HPDE6-E6E7 (cell line): ENCODE data around the gene OR2V2.
"Not testable (repeated sequence)": the region's sequence is repeated elsewhere in the genome, so short reads cannot be mapped to it uniquely, and the experiment has no call there.

Experiments used
- DNase-seq: peaks from one replicate; pipeline ENCODE4 v3.0.0; 2011; ENCODE audit warnings: missing footprints; ENCODE audit errors: extremely low spot score

The OR2V2 gene

GRCh38 chr5:181169459-181170236 is 22.3 kb downstream of the OR2V2 start:
- not testable (repeated sequence) for DNase-seq

DNA sequence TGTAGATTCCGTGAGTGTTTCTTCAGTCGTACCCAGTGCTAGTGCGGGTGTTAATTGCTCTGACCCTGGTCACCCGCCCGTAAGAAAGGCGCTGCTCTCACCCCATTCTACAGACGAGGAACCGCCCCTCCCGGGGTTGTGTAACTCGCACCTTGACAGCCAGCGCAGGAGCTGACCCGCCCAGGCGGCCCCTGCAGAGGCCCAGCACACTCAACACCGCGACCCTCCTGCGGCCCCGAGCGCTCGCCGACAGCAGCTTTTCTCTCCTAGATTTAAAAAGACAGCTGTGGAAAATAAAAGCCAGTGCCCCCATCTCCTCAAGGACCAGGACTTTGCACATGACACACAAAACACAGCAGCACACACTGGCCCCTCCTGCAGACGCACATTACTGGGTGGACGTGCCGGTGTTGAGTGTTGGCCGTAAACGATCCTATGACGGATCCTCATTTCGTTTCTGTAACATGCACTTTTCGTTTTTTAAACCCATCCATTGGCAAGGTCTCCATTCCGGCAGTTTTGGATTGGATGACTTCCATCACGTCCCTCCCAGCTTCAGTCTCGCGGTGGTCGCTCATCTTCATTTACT is 22.9 kb downstream of the OR2V2 start:
- DNase-seq: no peak

- DNase-seq: no peak
These were observed 23.6 kb downstream of the OR2V2 start for GRCh38 chr5:181170996-181171395.

DNA sequence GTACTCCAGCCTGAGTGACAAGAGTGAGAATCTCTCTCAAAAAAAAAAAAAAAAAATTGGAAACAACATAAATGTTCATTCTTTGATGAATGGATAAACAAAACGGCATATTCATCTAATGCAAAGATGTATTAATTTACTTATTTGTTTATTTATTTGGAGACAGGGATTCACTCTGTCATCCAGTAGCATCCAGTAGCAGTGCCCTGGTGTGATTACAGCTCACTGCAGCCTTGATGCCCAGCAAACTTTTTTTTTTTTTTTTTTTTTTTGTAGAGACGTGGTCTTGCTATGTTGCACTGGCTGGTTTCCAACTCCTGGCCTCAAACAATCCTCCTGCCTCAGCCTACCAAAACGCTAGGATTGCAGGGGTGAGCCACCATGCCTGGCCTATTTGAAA is 24.4 kb downstream of the OR2V2 start:
- no peak for DNase-seq

- no peak for DNase-seq
These were observed 25.6 kb downstream of the OR2V2 start for GRCh38 chr5:181173027-181173419.

- no peak for DNase-seq
These were observed 26.3 kb downstream of the OR2V2 start for GRCh38 chr5:181173420-181174342.

- DNase-seq: no peak
These were observed 29.0 kb downstream of the OR2V2 start for GRCh38 chr5:181176254-181176952.

DNA sequence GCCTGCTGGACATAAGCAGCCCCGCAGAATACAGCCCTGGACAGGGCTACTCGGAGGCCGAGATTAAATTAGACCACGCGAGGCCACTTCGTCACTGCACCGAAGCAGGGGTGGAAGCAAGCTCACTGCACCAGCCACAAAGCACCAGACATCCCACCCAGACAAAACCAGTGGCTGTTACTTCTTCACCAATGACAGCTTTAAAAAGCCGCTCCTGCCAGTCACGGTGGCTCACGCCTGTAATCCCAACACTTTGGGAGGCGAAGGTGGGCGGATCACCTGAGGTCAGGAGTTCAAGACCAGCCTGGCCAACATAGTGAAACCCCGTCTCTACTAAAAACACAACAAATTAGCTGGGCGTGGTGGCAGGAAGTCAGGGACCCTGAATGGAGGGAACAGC is 30.2 kb downstream of the OR2V2 start:
- DNase-seq: not testable (repeated sequence)

DNA sequence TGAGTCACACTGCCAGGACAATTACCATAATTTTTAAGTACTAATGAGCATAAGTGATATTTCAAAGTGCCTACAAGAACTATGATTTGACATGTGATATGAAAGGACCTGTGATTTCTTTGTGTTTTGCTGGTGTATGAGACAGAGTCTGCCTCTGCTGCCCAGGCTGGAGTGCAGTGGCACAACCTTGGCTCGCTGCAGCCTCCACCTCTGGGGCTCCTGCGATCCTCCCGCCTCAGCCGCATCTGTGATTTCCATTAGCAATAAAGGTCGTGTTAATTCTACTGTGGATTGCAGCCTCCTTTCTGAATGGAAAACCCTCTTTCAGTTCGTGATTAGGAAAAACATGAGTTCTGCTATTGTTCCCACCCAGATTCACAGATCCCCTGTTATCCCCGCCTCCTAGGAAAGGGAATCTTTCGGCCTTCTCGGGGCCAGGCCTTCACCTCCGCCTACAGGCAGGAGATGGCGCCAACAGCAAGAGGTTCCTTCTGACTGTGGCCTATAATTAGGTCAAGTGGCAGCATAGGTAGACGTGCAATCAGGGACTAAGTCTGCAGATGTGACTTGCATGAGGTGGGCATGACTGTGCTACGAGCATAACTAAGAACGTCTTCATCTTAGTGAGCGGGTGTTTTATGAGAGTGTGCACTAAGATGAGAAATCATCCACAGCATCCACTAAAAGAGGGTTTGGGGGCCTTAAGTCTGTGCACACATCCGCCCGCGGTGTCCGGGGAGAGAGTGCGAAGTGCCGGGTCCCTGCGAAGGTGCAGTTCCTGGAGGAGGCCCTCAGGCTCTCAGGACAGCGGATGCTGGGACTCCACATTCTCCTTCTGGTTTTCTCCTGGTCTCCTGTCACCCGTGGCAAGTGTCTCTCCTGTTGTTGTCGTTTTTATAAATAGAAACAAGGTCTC is 34.5 kb downstream of the OR2V2 start:
- DNase-seq: no peak

DNA sequence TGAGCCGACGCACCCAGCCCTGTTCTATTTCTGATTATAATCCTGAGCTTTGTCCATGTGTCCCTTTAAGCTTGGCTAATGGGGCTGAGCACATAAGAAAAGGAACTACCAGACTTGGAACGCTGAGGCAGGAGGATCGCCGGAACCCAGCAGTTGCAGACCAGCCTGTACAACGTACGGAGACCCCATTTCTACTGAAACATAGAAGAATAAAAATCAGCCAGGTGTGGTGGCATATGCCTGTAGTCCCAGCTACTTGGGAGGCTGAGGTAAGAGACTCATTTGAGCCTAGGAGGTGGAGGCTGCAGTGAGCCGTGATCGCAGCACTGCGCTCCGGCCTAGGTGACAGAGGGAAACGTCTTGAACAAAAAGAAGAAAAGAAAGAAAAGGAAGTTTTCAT is 35.3 kb downstream of the OR2V2 start:
- DNase-seq: no peak

GRCh38 chr5:181184845-181185216 is 37.4 kb downstream of the OR2V2 start:
- no peak for DNase-seq

DNA sequence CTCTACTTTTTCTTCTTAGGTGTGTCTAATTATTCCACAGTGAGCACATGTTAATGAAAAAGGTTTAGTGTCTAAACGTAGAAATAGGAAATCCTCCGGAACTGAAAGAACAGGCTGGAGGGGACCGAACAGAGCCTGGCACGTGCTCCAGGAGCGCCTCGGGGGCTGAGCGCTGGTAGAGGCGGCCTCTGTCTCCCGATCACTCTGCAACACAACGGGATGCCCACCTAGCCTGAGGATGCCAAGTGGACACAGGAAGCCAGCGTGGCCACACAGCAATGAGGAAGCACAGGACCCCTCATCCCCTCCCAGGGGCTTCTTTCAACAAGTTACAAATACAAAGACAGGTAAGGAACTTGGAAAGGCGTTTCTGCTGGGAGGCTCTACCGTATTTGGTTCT is 38.2 kb downstream of the OR2V2 start:
- DNase-seq: no peak

DNA sequence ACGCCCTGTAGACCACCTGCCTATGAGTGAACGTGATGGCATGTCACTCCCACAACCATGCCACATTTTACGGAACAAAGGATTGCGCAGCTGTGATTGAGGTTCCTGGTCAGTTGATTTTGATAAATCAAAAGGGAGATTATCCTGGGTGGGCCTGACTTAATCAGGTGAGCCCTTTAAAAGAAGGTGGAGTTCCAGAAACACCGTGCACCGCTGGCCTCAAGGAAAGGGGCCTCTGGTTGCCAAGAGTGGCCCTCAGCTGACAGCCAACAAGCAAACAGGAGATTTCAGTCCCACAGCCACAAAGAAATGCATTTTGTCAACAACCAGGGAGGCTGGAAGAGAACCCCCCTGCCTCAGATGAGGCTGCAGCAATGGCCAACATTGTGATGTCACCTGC is 38.6 kb downstream of the OR2V2 start:
- DNase-seq: no peak

DNA sequence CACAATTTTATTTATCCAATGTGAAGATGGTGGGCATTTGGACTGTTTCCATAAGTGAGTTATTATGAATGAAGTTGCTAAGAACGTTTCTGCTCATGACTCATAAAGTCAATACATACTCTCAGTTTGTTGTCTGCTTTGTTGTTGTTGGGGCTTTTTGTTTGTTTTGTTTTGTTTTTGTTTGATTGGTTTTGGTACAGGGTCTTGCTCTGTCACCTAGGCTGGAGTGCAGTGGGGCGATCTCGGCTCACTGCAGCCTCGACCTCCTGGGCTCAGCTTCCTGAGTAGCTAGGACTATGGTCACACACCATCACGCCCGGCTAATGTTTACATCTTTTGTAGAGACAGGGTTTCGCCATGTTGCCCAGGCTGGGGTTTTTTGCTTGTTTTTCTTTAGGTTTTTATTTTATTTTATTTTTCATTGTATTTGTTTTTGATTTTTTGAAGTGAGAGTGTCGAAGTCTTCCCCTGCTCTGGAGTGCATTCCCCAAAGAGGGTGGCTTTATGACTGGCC is 39.7 kb downstream of the OR2V2 start:
- DNase-seq: no peak

GRCh38 chr5:181187500-181188213 is 40.3 kb downstream of the OR2V2 start:
- no peak for DNase-seq

DNA sequence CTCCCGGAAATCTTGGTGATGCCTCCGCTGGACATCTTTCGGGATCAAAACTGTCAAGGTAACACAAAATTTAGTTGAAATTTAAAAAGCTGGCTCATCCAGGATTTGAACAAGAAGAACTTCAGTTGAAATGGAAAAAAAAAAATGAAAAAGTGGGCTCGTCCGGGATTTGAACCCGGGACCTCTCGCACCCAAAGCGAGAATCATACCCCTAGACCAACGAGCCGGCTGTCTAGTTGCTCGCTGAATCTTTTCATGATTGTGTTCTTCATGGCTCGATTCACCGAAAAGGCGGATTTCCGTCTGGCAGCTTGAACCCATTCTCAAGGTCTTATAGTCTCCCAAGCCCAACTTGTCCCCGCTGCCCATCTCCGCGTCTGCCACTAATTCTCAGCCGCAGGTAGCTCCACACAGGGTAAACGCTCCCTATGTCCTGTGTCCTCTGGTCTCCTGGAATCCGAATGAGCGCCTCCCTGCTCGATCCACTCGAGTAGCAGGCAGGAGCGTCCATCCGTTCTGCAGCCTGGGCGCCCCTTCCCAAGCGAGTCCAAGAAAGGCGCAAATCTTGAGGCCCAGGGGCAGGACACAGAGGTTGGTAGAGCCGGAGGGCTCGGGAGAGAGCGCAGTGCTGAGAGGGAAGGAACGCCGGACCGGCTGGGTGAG is 41.4 kb downstream of the OR2V2 start:
- no peak for DNase-seq

DNA sequence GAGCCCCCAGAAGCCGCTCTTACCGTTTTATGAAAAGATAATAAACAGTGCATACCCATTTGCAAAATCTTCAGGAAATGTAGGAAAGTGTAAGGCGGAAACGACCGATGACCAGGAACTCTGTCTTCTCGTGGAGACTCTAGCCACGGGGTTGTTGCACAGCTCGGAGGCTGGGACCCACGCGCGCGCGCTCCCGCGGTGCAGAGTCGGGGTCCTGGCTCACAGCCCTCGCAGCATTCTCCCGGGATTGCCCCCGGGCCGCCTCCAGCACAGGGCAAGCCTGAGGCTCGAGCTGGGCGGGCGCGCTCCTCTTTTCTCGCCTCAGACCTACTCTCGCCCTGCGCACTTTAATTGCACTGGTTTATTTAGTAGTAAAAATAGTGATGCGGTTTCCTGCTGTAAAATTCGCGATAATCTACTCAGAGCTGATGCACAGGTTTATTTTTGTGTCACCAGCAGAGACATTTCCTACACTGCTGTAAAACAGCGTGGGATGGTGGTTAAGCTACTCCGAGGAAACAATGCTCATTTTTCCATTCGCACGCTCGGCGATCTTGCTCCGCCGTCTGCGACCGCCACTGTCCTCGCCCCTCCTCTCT is 42.1 kb downstream of the OR2V2 start:
- no peak for DNase-seq

GRCh38 chr5:181189962-181190710 is 42.8 kb downstream of the OR2V2 start:
- DNase-seq: no peak
